ENCODE results near the gene C1orf174. TPM values are rescaled to one million over a fixed set of nuclear protein-coding genes. Genes with fewer than 3 reads are reported as not detected.
A peak's percentile ranks its signal among the peaks of the same experiment; 100 is the strongest.

C1orf174 gene
- polyA plus RNA-seq, 3 donors, result 19.1 to 46.0 (median 21.3) TPM

DNA sequence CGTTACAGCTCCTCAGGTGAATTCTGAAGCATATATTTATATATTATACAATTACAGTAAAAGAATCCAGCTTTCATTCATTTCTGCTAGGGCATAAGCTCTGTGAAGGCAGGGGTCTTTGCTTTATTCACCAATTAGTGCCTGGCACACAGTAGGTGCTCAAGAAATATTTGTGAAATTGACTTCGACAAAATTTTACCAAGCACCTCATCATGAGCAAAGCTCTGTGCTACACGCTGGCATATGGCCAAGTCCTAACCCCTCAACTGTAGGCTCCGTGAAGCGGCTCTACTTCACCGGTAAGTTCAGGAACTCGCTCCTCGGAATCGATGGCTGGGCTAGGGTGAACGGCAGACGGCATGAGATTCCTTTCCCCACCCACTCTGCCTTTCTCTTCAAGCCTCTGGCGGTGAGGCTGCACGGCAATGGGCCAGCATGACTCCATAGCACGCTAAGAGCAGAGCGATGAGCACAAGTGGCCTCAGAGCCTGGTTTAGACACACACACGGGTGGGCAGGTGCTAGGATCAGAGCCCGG, 8.7 kb downstream of the C1orf174 start:
- WGBS (ENCODE audit: insufficient coverage), result 80% methylated on average over 1 of the region's 17 CpGs
- peak overlapping the region; percentile 16 to 62 (median 20) for H3K4me3 ChIP-seq (replicated peaks in 1 of 3; ENCODE audit: low read depth in 2 of 3, low read length in 3 of 3)
- peaks cover 15% of the 10 kb centered on the region for H4K20me1 ChIP-seq (ENCODE audit: insufficient read depth, low read length)
- TF ChIP-seq, protein P1, sequence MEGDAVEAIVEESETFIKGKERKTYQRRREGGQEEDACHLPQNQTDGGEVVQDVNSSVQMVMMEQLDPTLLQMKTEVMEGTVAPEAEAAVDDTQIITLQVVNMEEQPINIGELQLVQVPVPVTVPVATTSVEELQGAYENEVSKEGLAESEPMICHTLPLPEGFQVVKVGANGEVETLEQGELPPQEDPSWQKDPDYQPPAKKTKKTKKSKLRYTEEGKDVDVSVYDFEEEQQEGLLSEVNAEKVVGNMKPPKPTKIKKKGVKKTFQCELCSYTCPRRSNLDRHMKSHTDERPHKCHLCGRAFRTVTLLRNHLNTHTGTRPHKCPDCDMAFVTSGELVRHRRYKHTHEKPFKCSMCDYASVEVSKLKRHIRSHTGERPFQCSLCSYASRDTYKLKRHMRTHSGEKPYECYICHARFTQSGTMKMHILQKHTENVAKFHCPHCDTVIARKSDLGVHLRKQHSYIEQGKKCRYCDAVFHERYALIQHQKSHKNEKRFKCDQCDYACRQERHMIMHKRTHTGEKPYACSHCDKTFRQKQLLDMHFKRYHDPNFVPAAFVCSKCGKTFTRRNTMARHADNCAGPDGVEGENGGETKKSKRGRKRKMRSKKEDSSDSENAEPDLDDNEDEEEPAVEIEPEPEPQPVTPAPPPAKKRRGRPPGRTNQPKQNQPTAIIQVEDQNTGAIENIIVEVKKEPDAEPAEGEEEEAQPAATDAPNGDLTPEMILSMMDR (IDR thresholded peaks at IDR 0.05), result peak; percentile 11
- H3K27ac ChIP-seq (ENCODE audit: low read depth in 1 of 2, low read length in 2 of 2), result peak overlapping the region; percentile 63 to 81
- peak overlapping the region; percentile 59 to 67 for H3K4me3 Mint-ChIP-seq
- no peak for DNase-seq
- peak overlapping the region; percentile 83 to 94 (median 89) for H3K27ac Mint-ChIP-seq
- peaks cover 0 to 2% (median 0%) of the 10 kb centered on the region in 3 donors for H3K27me3 Mint-ChIP-seq (ENCODE audit: low read depth in 3 of 3)
- H3K36me3 ChIP-seq (replicated peaks in 1 of 2; ENCODE audit: control insufficient read depth in 1 of 2, insufficient read depth in 2 of 2, low read length in 2 of 2), result peaks cover 37 to 56% of the 10 kb centered on the region in 2 donors
- H3K27me3 ChIP-seq (ENCODE audit: control insufficient read depth in 2 of 2, insufficient read depth in 2 of 2, low read length in 2 of 2), result no peaks in the 10 kb centered on the region
- H3K9me3 ChIP-seq (replicated peaks in 1 of 2; ENCODE audit: control insufficient read depth in 1 of 2, insufficient read depth in 1 of 2, low read length in 2 of 2), result no peaks in the 10 kb centered on the region
- peaks cover 36% of the 10 kb centered on the region for H3K79me2 ChIP-seq (ENCODE audit: insufficient read depth, low read length)
- H3K9ac ChIP-seq (ENCODE audit: insufficient read depth, low read length, poor library complexity, severe bottlenecking), result peak overlapping the region; percentile 44
- H3K4me1 ChIP-seq (ENCODE audit: control insufficient read depth in 1 of 2, insufficient read depth in 2 of 2, low read length in 2 of 2), result peaks cover 31 to 38% of the 10 kb centered on the region in 2 donors
- intact Hi-C loops (cut with micrococcal nuclease), result loop anchor here in 1 of 2 donors (10.0 kb wide), 1 partner anchor 237 kb away; the partner anchor contains the start of genes TP73 and WRAP73
- H3K36me3 Mint-ChIP-seq, result peaks cover 46 to 65% of the 10 kb centered on the region in 2 donors
- H3K4me1 Mint-ChIP-seq, result peaks cover 26% of the 10 kb centered on the region
- peak overlapping the region; percentile 73 for H3K4me2 ChIP-seq (replicated peaks; ENCODE audit: extremely low read depth, low read length, poor library complexity, severe bottlenecking)
- H2AFZ ChIP-seq (ENCODE audit: insufficient read depth, low read depth, low read length, poor library complexity, severe bottlenecking), result no peak overlapping the region
- H3K9me3 Mint-ChIP-seq, result peaks cover 0 to 3% (median 0%) of the 10 kb centered on the region in 7 donors

DNA sequence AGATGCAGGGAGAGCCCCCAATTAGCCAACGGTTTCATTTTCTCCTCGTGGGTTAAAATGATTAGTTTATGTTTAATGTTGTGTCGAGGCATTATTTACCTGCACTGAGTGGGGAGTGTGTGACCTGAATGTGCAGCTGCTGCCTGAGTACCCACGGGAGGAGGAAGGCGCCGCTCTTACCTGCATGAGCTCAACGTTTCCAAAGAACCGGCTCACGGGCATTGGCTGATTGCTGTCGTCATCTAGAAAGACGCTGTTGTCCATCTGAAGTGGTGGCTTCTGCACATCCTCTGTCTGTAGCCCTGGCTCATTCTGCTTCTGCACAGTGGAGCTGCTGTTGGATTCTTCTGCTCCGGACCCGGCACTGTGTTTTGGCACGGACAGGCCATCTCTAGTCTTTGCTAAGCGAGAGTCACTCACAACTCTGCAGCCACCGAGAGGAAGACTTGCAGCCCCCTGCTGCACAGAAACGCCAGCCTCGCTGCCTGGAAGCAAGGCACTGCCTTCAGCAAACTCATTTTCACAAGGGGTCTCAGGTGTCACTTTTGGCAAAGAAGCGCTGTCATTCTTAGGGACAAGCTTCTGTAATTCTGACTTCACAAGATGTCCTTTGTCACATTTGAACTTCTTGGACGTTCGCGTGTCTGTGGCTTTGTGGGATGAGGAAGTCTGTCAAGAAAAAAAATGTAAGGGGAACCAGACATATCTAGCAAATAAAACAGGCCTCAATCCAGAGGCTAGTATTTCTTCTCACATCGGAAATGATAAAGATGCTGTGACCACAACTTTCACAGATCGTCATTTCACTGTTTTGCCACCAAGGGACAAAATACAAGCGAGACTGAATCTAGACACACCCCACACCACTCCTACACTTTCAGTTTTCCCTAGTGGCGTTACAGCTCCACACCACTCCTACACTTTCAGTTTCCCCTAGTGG, 9.4 kb downstream of the C1orf174 start:
- peak overlapping the region; percentile 63 to 81 for H3K27ac ChIP-seq (ENCODE audit: low read depth in 1 of 2, low read length in 2 of 2)
- H3K9ac ChIP-seq (ENCODE audit: insufficient read depth, low read length, poor library complexity, severe bottlenecking), result peak overlapping the region; percentile 44
- TF ChIP-seq, protein P1 (IDR thresholded peaks at IDR 0.05), result peak; percentile 33
- H3K9me3 ChIP-seq (replicated peaks in 1 of 2; ENCODE audit: control insufficient read depth in 1 of 2, insufficient read depth in 1 of 2, low read length in 2 of 2), result no peaks in the 10 kb centered on the region
- peak overlapping the region; percentile 73 for H3K4me2 ChIP-seq (replicated peaks; ENCODE audit: extremely low read depth, low read length, poor library complexity, severe bottlenecking)
- peaks cover 38 to 56% of the 10 kb centered on the region in 2 donors for H3K36me3 ChIP-seq (replicated peaks in 1 of 2; ENCODE audit: control insufficient read depth in 1 of 2, insufficient read depth in 2 of 2, low read length in 2 of 2)
- H2AFZ ChIP-seq (ENCODE audit: insufficient read depth, low read depth, low read length, poor library complexity, severe bottlenecking), result peak overlapping the region; percentile 41
- Mint-ChIP-seq H3K4me1 (peaks cover 26% of the 10 kb centered on the region), H3K9me3 (peaks cover 0 to 3% (median 0%) of the 10 kb centered on the region in 7 donors), H3K4me3 (peak overlapping the region; percentile 59 to 80), H3K36me3 (peaks cover 47 to 65% of the 10 kb centered on the region in 2 donors), H3K27me3 (ENCODE audit: low read depth in 3 of 3) (peaks cover 0 to 2% (median 0%) of the 10 kb centered on the region in 3 donors), H3K27ac (peak overlapping the region; percentile 86 to 94 (median 92))
- H3K27me3 ChIP-seq (ENCODE audit: control insufficient read depth in 2 of 2, insufficient read depth in 2 of 2, low read length in 2 of 2), result no peaks in the 10 kb centered on the region
- peak; percentile 59 to 69 (median 63) for DNase-seq
- peaks cover 31 to 38% of the 10 kb centered on the region in 2 donors for H3K4me1 ChIP-seq (ENCODE audit: control insufficient read depth in 1 of 2, insufficient read depth in 2 of 2, low read length in 2 of 2)
- peak overlapping the region; percentile 16 to 62 (median 20) for H3K4me3 ChIP-seq (replicated peaks in 1 of 3; ENCODE audit: low read depth in 2 of 3, low read length in 3 of 3)
- peaks cover 8% of the 10 kb centered on the region for H4K20me1 ChIP-seq (ENCODE audit: insufficient read depth, low read length)
- peaks cover 29% of the 10 kb centered on the region for H3K79me2 ChIP-seq (ENCODE audit: insufficient read depth, low read length)
- 51% methylated on average over 22 of the region's 26 CpGs for WGBS (ENCODE audit: insufficient coverage)
- intact Hi-C loops (cut with micrococcal nuclease), result loop anchor here in 1 of 2 donors (10.0 kb wide), 1 partner anchor 236 kb away; the partner anchor contains the start of genes TP73 and WRAP73
